Choroid plexus epithelial cell (primary cell): ENCODE data around the gene CBX4.

Source experiments
- DNase-seq: peaks from one replicate; pipeline ENCODE4 v3.0.0-alpha.2; 2010; ENCODE audit warnings: low read depth
- H3K4me3 ChIP-seq: 2 replicates; pipeline ENCODE4 v1.5.1; 2011; ENCODE audit warnings: low read depth, mild to moderate bottlenecking, control low read depth, low read length, moderate library complexity
- TF ChIP-seq, protein P1 (sequence below): conservative IDR thresholded peaks from 2 replicates; pipeline ENCODE4 v1.5.1; 2011; ENCODE audit warnings: low read depth, mild to moderate bottlenecking, control low read depth, inconsistent platforms, low read length, moderate library complexity

Gene CBX4

DNA sequence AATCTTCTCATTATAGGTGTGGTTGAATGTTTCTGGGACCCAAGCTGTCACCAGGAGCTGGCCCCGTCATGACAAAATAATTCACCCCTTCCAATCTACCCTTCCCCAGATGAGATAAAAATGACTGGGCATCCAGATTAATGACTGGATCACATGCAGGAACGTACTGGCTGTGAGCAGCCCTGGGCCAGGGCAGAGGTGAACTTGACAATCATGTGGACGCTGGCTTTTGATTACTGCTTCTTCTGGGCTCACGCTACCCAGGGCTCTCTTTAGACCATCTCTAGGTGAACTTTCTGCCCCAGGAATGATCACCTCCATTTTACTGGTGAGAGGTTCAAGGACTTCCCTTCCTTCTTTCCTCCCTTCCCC lies 18.3 kb downstream of the CBX4 start:
- TF ChIP-seq, protein P1, sequence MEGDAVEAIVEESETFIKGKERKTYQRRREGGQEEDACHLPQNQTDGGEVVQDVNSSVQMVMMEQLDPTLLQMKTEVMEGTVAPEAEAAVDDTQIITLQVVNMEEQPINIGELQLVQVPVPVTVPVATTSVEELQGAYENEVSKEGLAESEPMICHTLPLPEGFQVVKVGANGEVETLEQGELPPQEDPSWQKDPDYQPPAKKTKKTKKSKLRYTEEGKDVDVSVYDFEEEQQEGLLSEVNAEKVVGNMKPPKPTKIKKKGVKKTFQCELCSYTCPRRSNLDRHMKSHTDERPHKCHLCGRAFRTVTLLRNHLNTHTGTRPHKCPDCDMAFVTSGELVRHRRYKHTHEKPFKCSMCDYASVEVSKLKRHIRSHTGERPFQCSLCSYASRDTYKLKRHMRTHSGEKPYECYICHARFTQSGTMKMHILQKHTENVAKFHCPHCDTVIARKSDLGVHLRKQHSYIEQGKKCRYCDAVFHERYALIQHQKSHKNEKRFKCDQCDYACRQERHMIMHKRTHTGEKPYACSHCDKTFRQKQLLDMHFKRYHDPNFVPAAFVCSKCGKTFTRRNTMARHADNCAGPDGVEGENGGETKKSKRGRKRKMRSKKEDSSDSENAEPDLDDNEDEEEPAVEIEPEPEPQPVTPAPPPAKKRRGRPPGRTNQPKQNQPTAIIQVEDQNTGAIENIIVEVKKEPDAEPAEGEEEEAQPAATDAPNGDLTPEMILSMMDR = no peak
- DNase-seq = no peak
- H3K4me3 ChIP-seq = no peak overlapping the region

GRCh38 chr17:79819534-79820276 lies 19.5 kb downstream of the CBX4 start:
- TF ChIP-seq, protein P1 = no peak
- no peak overlapping the region for H3K4me3 ChIP-seq
- no peak for DNase-seq

- TF ChIP-seq, protein P1 = no peak
These were observed 20.2 kb downstream of the CBX4 start for GRCh38 chr17:79819085-79819484.

GRCh38 chr17:79818026-79818758 lies 21.0 kb downstream of the CBX4 start:
- no peak for DNase-seq
- H3K4me3 ChIP-seq = no peak overlapping the region
- TF ChIP-seq, protein P1 = no peak

More at GRCh38 chr17:79819085-79819484, 20.2 kb downstream of the CBX4 start:
- H3K4me3 ChIP-seq = no peak overlapping the region
- DNase-seq = no peak

GRCh38 chr17:79815836-79816461 lies 23.3 kb downstream of the CBX4 start:
- TF ChIP-seq, protein P1 = no peak
- no peak overlapping the region for H3K4me3 ChIP-seq
- no peak for DNase-seq

DNA sequence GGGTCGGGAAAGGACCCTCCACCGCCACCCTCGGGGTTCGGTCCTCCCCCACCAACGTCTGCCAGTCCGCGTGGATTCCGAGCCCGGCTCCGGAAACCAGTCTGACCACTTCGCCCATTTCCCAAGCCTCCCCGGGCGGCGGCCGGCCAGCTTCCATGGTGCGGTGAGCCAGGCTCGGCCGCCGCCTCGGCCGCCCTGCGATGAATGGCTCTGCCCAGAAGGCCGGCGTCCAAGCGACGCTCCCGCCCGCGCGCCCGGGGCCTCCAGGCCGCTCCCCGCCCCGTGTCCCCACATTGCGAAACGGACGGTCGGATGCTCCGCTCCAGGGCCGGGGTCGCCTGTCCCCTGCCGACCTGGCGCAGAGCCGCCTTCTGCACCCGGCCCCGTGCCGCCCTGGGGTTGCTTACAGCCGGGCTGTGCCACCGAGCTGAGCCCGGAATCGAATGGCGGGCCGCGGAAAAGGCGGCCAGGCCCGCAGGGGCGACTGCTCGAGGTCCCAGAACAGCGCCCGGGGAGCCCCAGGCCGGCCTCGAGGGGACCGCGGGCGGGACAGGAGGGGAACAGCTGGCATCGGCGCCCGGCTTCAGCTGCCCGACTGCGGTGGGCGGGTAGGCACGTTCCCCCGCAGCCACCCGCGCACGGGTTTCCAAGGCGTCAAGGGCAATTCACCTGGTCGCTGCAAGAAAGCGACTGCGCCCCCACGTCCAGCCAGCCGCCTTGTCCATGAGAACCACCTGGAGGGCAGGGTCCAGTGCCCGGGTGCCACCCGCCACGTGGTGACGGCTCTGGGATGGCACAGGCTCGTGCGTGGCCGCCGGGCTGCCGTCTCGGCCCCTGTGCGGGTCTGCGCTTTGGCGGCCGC lies 24.0 kb downstream of the CBX4 start:
- TF ChIP-seq, protein P1 = no peak
- no peak for DNase-seq
- no peak overlapping the region for H3K4me3 ChIP-seq
